Measurements from ENCODE around the gene CD38.
"Not testable (repeated sequence)": the region's sequence is repeated elsewhere in the genome, so short reads cannot be mapped to it uniquely, and the experiment has no call there.

The CD38 gene

DNA sequence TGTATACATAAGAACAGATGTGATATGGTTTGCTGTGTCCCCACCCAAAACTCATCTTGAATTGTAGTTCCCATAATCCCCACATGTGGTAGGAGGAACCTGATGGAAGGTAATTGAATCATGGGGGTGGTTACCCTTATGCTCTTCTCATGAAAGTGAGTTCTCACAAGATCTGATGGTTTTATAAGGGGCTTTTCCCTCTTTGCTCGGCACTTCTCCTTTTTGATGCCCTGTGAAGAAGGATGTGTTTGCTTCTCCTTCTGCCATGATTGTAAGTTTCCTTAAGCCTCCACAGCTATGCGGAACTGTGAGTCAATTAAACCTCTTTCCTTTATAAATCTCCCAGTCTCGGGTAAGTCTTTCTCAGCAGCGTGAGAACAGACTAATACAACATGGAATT lies 83.1 kb downstream of the CD38 start:
- in situ Hi-C loops (cut with MboI; ENCODE audit: low sequenced_read_pairs) = not testable (repeated sequence)

DNA sequence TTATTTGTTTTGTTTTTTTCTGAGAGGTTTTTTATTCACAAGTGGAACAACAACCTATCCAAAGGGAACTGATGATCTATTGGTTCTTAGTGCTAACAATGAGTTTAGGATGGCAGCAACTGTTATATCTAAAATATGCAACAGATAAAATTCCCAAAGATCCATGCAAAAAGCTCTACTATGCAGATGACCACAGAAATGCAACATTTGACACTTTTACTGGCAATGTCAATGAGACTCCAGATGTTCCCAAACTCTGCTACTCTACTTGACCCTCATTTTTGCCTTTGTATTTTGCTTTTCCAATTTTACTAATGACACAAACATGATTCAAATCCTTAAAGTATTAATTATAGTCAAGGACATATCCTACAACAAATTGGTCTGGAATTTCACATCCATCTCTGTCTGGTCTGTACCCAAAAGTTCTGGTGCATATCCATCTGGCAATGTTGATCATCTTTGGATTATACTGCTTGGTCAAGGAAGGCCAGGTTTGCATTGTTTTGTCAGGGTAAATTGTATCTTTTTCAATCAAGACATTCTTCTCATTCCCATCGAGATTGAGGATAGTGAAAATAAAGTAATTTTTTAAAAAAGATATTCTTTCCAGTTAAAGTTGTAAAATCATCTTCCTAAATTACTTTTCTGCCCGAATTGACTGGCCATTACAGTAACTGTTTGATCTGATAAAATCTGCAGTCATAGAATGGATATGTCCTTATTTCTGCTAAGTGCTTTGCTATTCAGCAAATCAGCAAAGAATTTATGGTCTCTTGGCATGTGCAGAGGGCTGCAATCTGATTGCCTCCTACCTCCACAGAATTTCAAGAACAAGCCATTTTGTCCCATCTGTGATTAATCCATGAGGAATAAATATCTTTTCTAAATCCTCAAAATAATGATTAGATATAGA lies 86.8 kb downstream of the CD38 start:
- in situ Hi-C loops (cut with MboI; ENCODE audit: low sequenced_read_pairs) = no loop called here

DNA sequence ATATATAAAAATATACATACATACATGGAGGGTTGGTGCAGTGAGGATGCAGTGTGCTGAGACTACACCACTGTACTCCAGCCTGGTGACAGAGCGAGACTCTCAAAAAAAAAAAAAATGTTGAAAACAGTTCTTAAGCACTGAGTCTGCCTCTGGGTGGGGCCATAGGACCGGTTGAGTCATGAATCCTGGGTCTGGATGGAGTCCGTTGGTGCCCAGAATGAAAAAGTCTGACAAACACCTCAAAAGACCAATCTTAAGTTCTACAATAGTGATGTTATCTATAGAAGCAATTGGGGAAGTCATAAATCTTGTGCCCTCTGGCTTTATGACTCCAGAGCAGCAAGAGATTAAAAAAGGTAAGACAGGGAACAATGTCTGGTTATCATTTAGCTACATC lies 90.0 kb downstream of the CD38 start:
- in situ Hi-C loops (cut with MboI; ENCODE audit: low sequenced_read_pairs) = no loop called here

DNA sequence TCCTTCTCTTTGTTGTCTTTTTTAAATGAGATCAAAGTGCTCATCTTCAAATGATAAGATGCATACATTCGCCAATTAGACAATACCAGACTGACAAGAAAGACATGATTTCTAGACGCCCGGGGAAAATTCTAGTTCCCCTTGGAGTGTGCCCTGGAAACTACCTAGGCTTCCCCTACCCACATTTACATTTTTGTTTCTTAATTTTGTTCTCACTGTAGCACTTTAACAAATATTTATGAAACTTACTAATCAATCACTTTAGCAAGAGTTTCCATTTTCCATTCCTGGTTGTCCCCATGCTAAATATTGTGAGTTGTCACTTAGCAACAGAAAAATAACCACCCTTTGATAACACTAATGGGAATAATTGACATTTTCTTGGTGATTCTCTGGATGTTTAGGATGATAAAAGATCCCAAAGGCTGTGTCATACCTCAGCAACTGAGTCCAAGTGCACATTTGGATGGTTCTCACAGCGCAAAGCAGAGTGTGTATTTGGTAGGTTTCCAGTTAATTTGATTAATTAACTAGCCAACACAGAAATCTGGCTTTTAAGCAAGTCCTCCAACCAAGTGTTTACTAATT lies 90.8 kb downstream of the CD38 start:
- in situ Hi-C loops (cut with MboI; ENCODE audit: low sequenced_read_pairs) = no loop called here

DNA sequence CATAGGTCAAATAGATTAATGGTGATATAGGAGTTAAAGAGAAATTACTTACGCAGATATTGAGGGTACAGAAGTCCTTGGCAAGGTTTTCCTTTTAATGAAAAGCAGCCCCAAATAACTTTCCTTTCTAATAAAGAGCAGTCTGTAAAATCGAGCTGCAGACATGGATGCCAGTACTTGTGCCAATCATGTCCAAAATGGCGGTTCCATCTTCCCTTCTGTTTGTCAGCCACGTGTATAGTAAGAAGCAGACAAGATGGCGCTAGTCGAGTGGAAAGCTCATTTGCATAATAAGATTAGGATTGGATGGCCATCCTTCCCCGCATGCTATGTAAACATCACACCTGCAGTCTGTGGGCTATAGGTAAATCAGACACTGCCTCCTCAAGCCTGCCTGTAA lies 92.0 kb downstream of the CD38 start:
- in situ Hi-C loops (cut with MboI; ENCODE audit: low sequenced_read_pairs) = no loop called here

DNA sequence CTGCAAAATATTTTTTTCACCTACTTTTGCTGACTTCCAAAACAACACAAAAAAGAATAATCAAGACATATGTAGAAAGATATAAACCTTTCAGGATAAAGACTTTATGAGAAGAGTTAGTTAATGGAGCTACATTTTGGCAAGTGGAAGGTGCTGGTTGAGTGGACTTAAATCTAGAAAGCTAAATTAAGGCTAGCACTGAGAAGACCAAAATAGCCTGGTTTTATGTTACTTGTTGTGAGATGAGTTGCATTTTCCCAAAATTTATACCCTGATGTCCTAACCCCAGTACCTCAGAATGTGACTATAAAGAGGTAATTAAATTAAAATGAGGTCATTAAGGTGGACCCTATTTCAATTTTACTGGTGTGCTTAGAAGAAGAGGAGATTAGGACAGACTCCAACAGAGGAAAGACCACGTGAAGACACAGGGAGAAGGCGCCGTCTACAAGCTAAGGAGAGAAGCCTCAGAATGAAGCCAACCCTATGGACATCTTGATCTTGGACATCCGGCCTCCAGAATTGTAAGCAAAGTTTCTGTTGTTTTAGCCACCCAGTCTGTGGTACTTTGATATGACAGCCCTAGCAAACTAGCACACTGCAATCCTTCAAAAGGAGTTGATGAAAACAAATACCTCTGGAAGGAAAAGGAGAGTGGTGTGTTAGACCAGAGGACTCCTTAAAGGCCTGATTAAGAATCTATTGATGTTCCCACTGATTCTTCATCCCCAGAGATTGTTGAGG lies 93.0 kb downstream of the CD38 start:
- in situ Hi-C loops (cut with MboI; ENCODE audit: low sequenced_read_pairs) = no loop called here

DNA sequence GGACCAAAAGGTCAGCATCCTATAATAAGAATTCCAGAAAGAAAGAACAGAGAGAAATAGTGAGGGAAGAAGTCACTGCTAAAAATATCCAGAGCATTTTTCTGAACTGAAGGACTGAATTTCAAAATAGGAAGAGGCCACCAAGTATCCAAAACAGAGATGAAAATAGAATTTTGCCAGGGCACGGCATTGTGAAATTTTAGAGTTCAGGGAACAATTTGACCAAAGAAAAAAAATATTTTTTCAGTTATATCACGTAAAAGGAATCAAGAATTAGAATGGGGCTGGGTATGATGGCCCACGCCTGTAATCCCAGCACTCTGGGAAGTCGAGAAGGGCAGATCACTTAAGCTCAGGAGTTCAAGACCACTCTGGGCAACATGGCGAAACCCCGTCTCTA lies 95.0 kb downstream of the CD38 start:
- in situ Hi-C loops (cut with MboI; ENCODE audit: low sequenced_read_pairs) = no loop called here

DNA sequence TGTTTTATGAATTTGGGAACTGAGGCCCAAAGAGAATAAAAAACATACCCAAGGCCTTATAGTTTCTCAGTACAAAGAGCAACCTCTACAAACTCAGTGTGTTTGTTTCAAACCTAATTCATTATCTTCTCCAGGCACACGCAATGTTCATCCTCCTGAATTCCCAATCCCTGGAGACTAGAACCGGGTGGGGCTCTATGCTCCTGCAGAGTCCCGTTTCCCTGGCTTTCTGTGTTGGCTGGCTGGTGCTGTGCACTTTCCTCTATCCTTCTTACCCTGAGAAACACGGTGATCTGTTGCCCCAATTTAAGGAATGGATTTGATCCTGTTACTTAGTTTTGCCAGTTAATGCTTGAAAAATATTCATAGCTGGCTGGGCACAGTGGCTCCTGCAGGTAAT lies 96.5 kb downstream of the CD38 start:
- in situ Hi-C loops (cut with MboI; ENCODE audit: low sequenced_read_pairs) = no loop called here

DNA sequence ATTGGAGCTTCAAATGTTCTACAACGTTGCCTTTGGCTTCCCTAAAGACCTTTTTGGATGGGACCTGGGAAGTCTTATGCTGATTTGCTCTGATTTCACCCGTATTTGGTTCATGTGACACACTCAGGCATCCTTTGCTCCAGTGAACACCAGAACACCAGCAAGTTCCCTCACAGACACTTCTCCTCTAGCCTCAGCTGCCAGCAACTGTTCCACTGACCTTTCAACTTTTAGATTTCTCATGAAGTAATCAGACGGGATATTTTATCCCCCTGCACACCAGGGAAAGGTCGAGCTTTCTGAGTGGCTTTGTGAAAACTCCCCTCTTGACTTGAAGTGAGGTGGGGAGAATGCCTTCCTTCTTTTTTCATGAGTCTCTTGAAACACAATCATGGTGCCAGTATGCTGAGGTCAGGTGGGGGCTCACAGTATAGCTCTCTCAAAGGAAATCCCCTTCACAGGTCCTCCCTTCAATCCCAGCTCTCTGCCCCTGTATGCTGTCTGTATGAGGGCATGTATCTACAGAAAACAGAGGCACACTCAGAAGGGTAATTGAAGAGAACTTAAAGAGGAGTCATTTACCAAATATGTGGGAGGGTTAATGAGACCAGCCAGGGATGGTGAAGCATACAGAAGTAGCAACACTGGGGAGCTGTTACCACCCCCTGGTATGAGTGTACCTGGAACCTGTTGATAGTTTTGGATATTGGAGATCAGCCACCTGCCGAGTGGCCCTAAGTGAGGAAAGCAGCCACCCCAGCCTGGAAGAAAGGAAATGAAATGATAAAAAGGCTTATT lies 97.7 kb downstream of the CD38 start:
- in situ Hi-C loops (cut with MboI; ENCODE audit: low sequenced_read_pairs) = no loop called here

DNA sequence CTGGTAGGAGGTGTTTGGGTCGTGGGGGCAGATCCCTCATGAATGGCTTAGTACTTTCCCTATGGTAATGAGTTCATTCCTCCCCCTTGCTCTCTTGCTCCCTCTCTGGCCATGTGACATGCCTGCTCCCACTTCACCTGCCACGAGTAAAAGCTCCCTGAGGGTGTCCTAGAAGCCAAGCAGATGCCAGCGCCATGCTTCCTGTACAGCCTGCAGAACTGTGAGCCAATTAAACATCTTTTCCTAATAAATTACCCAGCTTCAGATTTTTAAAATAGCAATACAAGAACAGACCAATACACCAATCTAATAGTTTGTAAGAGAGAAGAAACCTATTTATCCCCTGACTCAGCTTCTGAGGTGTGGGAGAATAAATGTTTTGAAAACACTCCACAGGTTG lies 99.9 kb downstream of the CD38 start:
- in situ Hi-C loops (cut with MboI; ENCODE audit: low sequenced_read_pairs) = no loop called here

DNA sequence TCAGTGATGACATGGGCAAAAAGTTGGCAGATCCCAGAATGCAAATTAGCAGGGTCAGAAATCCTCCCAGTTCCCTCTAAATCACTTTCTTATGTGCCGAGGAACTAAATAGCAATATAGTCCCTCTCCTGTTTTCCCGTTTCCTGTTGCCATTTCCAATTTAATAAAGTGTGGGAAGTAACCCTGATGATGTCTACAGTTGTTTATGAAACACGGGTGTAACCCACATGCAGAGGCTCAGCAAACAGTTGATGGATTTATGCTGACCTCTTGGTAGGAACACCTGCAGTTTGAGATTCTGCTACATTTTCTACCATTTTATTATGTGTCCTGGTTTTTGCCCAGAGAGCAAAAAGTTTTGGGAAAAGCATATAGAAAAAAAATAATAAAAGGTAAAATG lies 103.7 kb downstream of the CD38 start:
- in situ Hi-C loops (cut with MboI; ENCODE audit: low sequenced_read_pairs) = no loop called here

DNA sequence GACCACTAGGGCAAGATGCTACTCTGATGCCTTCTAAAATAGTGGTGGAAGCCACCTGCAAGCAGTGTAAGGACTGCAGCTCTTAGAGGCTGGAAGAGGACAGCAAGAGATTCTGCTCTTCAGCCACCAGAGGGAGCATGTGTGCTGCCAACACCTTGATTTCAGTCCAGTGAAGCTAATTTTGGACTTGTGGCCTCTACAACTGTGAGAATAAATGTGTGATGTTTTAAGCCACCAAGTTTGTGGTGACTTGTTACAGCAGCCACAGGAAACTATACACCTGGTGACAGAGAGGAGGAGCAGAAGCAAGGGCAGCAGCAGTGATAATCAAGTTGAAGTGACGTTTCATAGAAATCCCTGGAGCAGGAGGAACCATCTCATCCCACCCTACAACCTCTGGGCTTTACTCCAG lies 104.6 kb downstream of the CD38 start:
- in situ Hi-C loops (cut with MboI; ENCODE audit: low sequenced_read_pairs) = no loop called here

DNA sequence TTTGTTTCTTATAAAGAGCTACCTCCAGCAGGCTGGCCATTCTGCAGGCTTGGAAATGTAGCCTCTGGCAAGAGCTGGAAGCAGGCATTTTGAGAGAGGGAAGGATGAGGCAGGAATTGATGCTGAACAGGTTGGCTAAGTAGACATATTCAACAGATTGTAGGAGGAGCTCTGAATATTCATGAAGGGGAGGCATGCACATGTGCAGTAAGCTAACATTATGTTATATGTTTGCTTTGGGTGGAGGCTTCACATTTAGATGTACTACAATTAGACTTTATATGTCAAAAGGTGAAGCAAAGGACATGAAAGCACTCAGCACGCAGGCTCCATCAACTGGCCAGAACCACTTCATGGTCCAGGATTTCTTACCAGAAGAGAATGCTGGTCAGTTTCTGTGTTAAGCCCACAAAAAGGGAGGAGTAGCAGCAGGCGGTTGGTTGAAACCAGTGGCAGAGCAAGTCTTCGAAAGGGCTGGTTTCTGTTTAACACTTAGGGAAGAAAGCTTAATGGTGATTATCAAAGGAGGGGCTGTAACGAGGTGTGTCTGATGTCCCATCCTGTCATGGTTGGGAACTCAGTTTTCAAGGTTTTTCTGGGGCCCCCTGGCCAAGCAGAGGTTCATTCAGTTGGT lies 105.6 kb downstream of the CD38 start:
- in situ Hi-C loops (cut with MboI; ENCODE audit: low sequenced_read_pairs) = no loop called here

DNA sequence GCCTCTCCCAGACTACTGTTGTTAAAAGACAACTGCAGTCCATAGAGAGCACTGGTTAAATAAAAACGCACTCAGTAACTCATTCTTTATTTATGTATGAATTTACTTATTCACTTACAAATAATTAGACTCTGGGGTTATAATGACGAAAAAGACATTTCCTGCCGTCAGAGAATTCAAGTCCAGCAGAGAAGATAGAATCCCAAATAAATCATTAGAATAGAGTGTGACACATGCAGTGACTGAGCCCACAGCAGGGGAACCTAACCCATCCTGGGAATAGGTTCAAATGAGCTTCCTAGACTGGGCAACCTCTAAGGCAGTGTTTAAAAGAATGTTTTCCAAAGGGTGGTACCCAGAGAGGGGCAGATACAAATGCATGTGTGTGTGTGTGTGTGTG lies 106.5 kb downstream of the CD38 start:
- in situ Hi-C loops (cut with MboI; ENCODE audit: low sequenced_read_pairs) = no loop called here

DNA sequence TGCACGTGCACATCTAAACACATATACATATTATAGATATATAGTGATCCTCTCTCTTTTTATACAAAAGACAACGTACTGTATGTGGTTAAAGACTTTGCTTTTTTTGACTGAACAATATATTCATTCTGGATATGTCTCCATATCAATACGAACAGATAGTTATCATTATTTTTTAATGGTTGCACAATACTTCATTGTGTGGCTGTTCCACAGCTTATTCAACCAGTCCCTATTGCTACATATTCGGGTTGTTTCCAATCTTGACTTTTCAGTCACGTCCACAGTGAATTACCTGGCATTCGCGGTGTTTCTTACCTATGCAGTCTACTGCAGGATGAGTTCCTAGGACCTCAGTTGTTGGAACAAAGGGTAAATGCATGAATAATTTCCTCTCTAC lies 107.3 kb downstream of the CD38 start:
- in situ Hi-C loops (cut with MboI; ENCODE audit: low sequenced_read_pairs) = no loop called here

DNA sequence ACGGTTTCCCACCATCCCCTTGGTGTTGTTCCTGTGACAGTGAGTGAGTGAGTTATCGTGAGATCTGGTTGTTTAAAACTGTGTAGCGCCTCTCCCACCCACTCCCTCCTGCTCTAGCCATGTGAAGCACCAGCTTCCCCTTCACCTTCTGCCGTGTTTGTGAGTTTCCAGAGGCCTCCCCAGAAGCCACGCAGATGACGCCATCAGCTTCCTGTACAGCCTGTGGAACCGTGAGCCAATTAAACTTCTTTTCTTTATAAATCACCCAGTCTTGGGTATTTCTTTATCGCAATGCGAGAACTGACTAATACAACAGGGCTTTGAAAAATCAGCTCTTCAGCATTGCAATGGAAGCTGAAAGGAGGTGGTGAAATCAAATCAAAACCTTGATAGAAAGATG lies 110.4 kb downstream of the CD38 start:
- in situ Hi-C loops (cut with MboI; ENCODE audit: low sequenced_read_pairs) = no loop called here

DNA sequence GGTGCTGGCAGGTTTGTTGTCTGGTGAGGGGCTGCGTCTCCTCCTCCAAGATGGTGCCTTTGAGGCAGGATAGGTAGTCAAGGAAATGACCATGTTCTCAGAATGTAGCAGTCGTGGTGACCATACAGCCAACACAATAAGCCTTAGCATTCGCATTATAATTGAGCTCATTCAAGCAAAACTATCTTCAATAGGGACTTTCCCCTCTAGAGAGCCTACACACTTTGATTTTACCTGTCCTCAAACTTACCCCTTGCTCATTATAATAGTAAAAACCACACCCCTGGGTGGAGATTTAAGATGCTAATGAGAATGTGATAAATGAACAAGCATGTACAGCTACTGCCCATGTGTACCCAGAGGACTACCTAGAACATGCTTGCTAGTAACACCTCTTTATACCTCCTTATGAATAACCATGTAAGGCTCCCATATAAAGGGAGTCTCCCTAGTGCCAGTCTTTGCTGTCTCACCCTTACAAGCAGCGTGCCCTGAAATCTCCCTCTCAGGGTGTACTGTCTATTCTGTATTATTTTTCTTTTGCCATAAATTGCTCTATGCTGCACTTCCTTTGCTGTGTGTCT lies 112.2 kb downstream of the CD38 start:
- in situ Hi-C loops (cut with MboI; ENCODE audit: low sequenced_read_pairs) = no loop called here

DNA sequence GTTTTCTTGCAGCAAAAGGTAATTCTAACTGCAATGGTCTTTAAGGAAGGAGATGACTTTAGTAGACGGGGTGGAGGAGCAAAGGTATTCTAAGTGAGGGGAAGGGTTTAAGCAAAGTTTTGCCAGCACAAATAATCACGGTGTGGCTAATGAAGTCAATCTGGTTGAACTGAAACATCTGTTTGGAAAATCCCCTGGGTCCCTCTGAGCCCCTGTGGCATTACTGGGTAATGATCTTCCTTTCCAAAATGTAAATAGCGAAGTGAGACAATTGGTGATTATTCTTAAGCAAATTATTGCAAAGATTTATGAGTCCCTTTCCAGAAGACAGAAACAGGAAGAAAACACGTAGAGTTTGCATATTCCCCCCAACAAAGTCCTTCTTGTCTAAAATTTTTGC lies 113.2 kb downstream of the CD38 start:
- in situ Hi-C loops (cut with MboI; ENCODE audit: low sequenced_read_pairs) = no loop called here

DNA sequence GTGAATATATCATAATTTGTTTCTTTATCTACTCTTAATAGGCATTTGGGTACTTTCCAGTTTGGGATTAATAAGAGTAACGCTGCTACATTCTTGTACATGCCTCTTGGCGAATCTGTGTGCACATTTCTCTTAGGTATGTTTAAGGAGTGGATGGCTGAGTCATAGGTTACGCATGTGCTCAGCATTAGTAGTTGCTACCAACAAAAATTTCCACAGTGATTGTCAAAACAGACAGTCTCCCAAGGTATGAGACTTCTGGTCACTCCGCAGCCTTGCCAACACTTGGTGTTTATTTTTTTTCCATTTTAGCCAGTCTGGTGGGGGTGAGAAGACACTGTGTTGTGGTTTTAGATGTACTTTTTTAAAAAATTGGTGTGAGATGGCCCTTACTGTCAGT lies 115.8 kb downstream of the CD38 start:
- in situ Hi-C loops (cut with MboI; ENCODE audit: low sequenced_read_pairs) = no loop called here

DNA sequence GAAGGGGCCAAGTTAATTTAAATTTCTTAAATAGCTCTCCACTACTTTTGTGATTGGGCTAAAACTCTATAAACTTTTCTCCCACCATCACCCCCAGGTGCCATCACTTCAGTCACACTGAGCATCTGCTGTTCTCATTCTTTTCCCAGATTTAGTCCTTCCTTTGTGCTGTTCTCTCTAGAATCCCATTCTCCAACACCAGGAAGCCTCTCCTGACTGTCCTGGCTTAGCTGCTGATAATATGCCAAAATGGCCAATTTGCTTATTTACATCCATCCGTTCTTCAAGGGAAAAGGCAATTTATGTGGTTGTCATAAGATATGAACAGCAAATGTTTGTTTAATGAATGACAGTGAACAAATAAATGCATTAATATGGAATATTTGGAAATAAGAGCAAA lies 116.3 kb downstream of the CD38 start:
- in situ Hi-C loops (cut with MboI; ENCODE audit: low sequenced_read_pairs) = no loop called here

Data from HL-60/S4 (cell line).